H1 (cell line): ENCODE measurements around the gene ARFGAP3. TPM values are rescaled to one million over a fixed set of nuclear protein-coding genes. Genes with fewer than 3 reads are reported as not detected.

Source experiments
- CTCF ChIA-PET: fragments of 300-600 bp; sonication (Branson Sonifier 250); formaldehyde crosslinking; loops from one replicate; lab custom pipeline; 2021; ENCODE audit not compliant: partially characterized antibody; lab: Charles Lee
- POLR2A ChIA-PET: fragments of 300-600 bp; sonication (Branson Sonifier 250); formaldehyde crosslinking; loops from one replicate; lab custom pipeline; 2021; ENCODE audit warnings: inconsistent platforms; ENCODE audit not compliant: partially characterized antibody; lab: Charles Lee
- DNase-seq, 2 experiments: peaks; one replicate each; pipeline versions ENCODE4 v3.0.0 to v3.0.0-alpha.2; 2010 to 2022; ENCODE audit warnings: low spot score in 2 of 2, low read depth in 1 of 2, mixed read lengths in 1 of 2
- FAIRE-seq: peaks from 2 replicates; lab custom pipeline; 2011; peaks lifted over from hg19 to GRCh38; lab: Jason Lieb, UNC
- H2AFZ ChIP-seq: 2 replicates; pipeline ENCODE4 v1.8.1; 2012; ENCODE audit warnings: low read length, inconsistent platforms
- H2AK5ac ChIP-seq: 2 replicates; pipeline ENCODE4 v1.6.1; 2013; ENCODE audit warnings: low read depth, low read length
- H2BK120ac ChIP-seq: replicated peaks from 2 replicates; pipeline ENCODE3; 2013; ENCODE audit warnings: low read depth, low read length, inconsistent platforms
- H2BK12ac ChIP-seq: 2 replicates; pipeline ENCODE4 v1.6.1; 2013; ENCODE audit warnings: low read depth, low read length
- H2BK15ac ChIP-seq: 2 replicates; pipeline ENCODE4 v1.6.1; 2013; ENCODE audit warnings: low read length
- H2BK20ac ChIP-seq: 2 replicates; pipeline ENCODE4 v1.6.1; 2013; ENCODE audit warnings: low read length
- H2BK5ac ChIP-seq: 2 replicates; pipeline ENCODE4 v1.6.1; 2013; ENCODE audit warnings: low read depth, low read length
- H3K14ac ChIP-seq: 2 replicates; pipeline ENCODE4 v1.6.1; 2013; ENCODE audit warnings: inconsistent platforms; ENCODE audit not compliant: insufficient read length
- H3K18ac ChIP-seq: 2 replicates; pipeline ENCODE4 v1.6.1; 2013; ENCODE audit warnings: low read length; ENCODE audit errors: extremely low read depth
- H3K23ac ChIP-seq: 2 replicates; pipeline ENCODE4 v1.6.1; 2013; ENCODE audit warnings: inconsistent platforms; ENCODE audit not compliant: insufficient read length
- H3K23me2 ChIP-seq: 2 replicates; pipeline ENCODE4 v1.6.1; 2013; ENCODE audit warnings: low read depth, low read length
- H3K27ac ChIP-seq: 2 replicates; pipeline ENCODE4 v1.6.1; 2011; ENCODE audit warnings: low read depth, low read length, inconsistent platforms
- H3K27me3 ChIP-seq, 4 experiments: replicated peaks in 1 of 4; 1 replicate in 1 of 4; 2 replicates in 3 of 4; pipeline versions ENCODE4 v1.6.1 to v1.8.1; 2011 to 2013; ENCODE audit warnings: low read length in 3 of 4, mild to moderate bottlenecking in 3 of 4, inconsistent platforms in 2 of 4, mixed read lengths in 2 of 4, moderate library complexity in 1 of 4; ENCODE audit not compliant: control insufficient read depth in 3 of 4, insufficient read depth in 3 of 4; ENCODE audit errors: extremely low read depth in 1 of 4
- H3K36me3 ChIP-seq, 4 experiments: 2 replicates each; pipeline versions ENCODE4 v1.6.1 to v1.8.1; 2011 to 2013; ENCODE audit warnings: mild to moderate bottlenecking in 4 of 4, low read length in 3 of 4, moderate library complexity in 2 of 4, control low read depth in 1 of 4, inconsistent platforms in 1 of 4; ENCODE audit not compliant: insufficient read depth in 4 of 4, control insufficient read depth in 2 of 4
- H3K4ac ChIP-seq: replicated peaks from 2 replicates; pipeline ENCODE3; 2013; ENCODE audit warnings: low read length, low read depth, mixed read lengths, inconsistent platforms; ENCODE audit not compliant: insufficient read length
- H3K4me1 ChIP-seq, 4 experiments: replicated peaks in 1 of 4; 1 replicate in 1 of 4; 2 replicates in 3 of 4; pipeline versions ENCODE4 v1.6.1 to v1.8.1; 2011 to 2013; ENCODE audit warnings: low read length in 3 of 4, inconsistent platforms in 2 of 4, mixed read lengths in 1 of 4; ENCODE audit not compliant: insufficient read depth in 4 of 4, control insufficient read depth in 3 of 4
- H3K4me2 ChIP-seq, 2 experiments: 2 replicates each; pipeline versions ENCODE4 v1.6.1 to v1.8.1; 2011 to 2013; ENCODE audit warnings: low read depth in 2 of 2, low read length in 2 of 2, control low read depth in 1 of 2, inconsistent platforms in 1 of 2, mild to moderate bottlenecking in 1 of 2; ENCODE audit not compliant: insufficient read depth in 1 of 2
- H3K4me3 ChIP-seq, 4 experiments: fragments of 200-600, 300-600 bp in 1 of 4; sonication (generic), shearing (Covaris generic), sonication (Bioruptor Twin) in 1 of 4; 2 replicates each; pipeline versions ENCODE4 v1.5.1 to v1.8.1; 2011 to 2016; ENCODE audit warnings: low read length in 4 of 4, low read depth in 3 of 4, control low read depth in 2 of 4, inconsistent platforms in 2 of 4, mild to moderate bottlenecking in 2 of 4, mixed read lengths in 1 of 4, moderate library complexity in 1 of 4; ENCODE audit not compliant: insufficient read depth in 2 of 4; ENCODE audit errors: extremely low read depth in 1 of 4
- H3K56ac ChIP-seq: replicated peaks from 2 replicates; pipeline ENCODE3; 2013; ENCODE audit warnings: low read depth, mild to moderate bottlenecking, mixed read lengths, low read length, inconsistent platforms; ENCODE audit not compliant: insufficient read length
- H3K79me1 ChIP-seq: 2 replicates; pipeline ENCODE4 v1.6.1; 2013; ENCODE audit warnings: low read depth, low read length, control low read depth
- H3K79me2 ChIP-seq, 2 experiments: 2 replicates each; pipeline versions ENCODE4 v1.6.1 to v1.8.1; 2012 to 2013; ENCODE audit warnings: low read length in 2 of 2, mild to moderate bottlenecking in 2 of 2, inconsistent platforms in 1 of 2; ENCODE audit not compliant: insufficient read depth in 2 of 2, control insufficient read depth in 1 of 2
- H3K9ac ChIP-seq, 4 experiments: replicated peaks in 1 of 4; 1 replicate in 1 of 4; 2 replicates in 3 of 4; pipeline versions ENCODE4 v1.6.1 to v1.8.1; 2011 to 2013; ENCODE audit warnings: low read depth in 3 of 4, low read length in 3 of 4, control low read depth in 2 of 4, mild to moderate bottlenecking in 2 of 4, moderate library complexity in 2 of 4, inconsistent platforms in 1 of 4; ENCODE audit errors: extremely low read depth in 1 of 4
- H3K9me3 ChIP-seq, 2 experiments: 2 replicates each; pipeline versions ENCODE4 v1.6.1 to v1.8.1; 2012 to 2013; ENCODE audit warnings: mild to moderate bottlenecking in 2 of 2, moderate library complexity in 2 of 2, control low read depth in 1 of 2, inconsistent platforms in 1 of 2, low read depth in 1 of 2, low read length in 1 of 2, mixed read lengths in 1 of 2; ENCODE audit not compliant: insufficient read depth in 2 of 2
- H4K20me1 ChIP-seq, 2 experiments: replicated peaks in 1 of 2; 2 replicates each; pipeline versions ENCODE3 to v1.8.1; 2011 to 2013; ENCODE audit warnings: inconsistent platforms in 2 of 2, low read length in 2 of 2, mild to moderate bottlenecking in 1 of 2; ENCODE audit not compliant: insufficient read depth in 2 of 2, control insufficient read depth in 1 of 2
- H4K5ac ChIP-seq: 2 replicates; pipeline ENCODE4 v1.6.1; 2013; ENCODE audit warnings: low read length, low read depth, mixed read lengths, inconsistent platforms; ENCODE audit not compliant: insufficient read length
- H4K8ac ChIP-seq: 2 replicates; pipeline ENCODE4 v1.8.0; 2013; ENCODE audit warnings: mild to moderate bottlenecking, moderate library complexity, low read length, inconsistent platforms; ENCODE audit not compliant: insufficient read depth; ENCODE audit errors: extremely low read depth
- H4K91ac ChIP-seq: replicated peaks from 2 replicates; pipeline ENCODE3; 2013; ENCODE audit warnings: low read length, mixed read lengths, inconsistent platforms; ENCODE audit not compliant: insufficient read length
- CEBPB ChIP-seq: IDR thresholded peaks from 2 replicates; pipeline ENCODE4 v1.6.1; 2012; ENCODE audit warnings: low read depth, low read length
- CHD2 ChIP-seq: IDR thresholded peaks from 2 replicates; pipeline ENCODE4 v1.6.1; 2012; ENCODE audit warnings: low read length, improper control_type of control experiment
- HDAC2 ChIP-seq, 2 experiments: fragments of 300-600 bp in 1 of 2; sonication (generic) in 1 of 2; IDR thresholded peaks; 2 replicates each; pipeline ENCODE4 v1.6.1; 2011 to 2012; ENCODE audit warnings: low read depth in 2 of 2, low read length in 2 of 2, mild to moderate bottlenecking in 2 of 2, moderate library complexity in 2 of 2, borderline replicate concordance in 1 of 2, inconsistent platforms in 1 of 2
- KDM5A ChIP-seq: fragments of 200-600 bp; IDR thresholded peaks from 2 replicates; pipeline ENCODE4 v1.7.1; 2012; ENCODE audit warnings: mild to moderate bottlenecking, low read length, inconsistent platforms, mixed read lengths
- MAFK ChIP-seq: IDR thresholded peaks from 2 replicates; pipeline ENCODE4 v1.6.1; 2012; ENCODE audit warnings: low read depth, mild to moderate bottlenecking, improper control_type of control experiment, low read length
- MAX ChIP-seq: IDR thresholded peaks from 2 replicates; pipeline ENCODE4 v1.6.1; 2012; ENCODE audit warnings: inconsistent platforms
- POU5F1 ChIP-seq: IDR thresholded peaks from 2 replicates; pipeline ENCODE4 v1.6.1; 2011; ENCODE audit warnings: low read depth, mild to moderate bottlenecking, low read length, moderate library complexity
- RAD21 ChIP-seq, 2 experiments: IDR thresholded peaks in 1 of 2; conservative IDR thresholded peaks in 1 of 2; 2 replicates each; pipeline ENCODE4 v1.6.1; 2011; ENCODE audit warnings: low read depth in 2 of 2, low read length in 2 of 2, improper control_type of control experiment in 1 of 2, inconsistent platforms in 1 of 2, mild to moderate bottlenecking in 1 of 2, moderate library complexity in 1 of 2
- RXRA ChIP-seq: IDR thresholded peaks from 2 replicates; pipeline ENCODE4 v1.6.1; 2011; ENCODE audit warnings: low read depth, mild to moderate bottlenecking, low read length, moderate library complexity; ENCODE audit not compliant: insufficient read depth
- SAP30 ChIP-seq: fragments of 300-600 bp; sonication (generic); IDR thresholded peaks from 2 replicates; pipeline ENCODE4 v1.7.1; 2012; ENCODE audit warnings: low read length, moderate library complexity, mild to moderate bottlenecking, inconsistent platforms; ENCODE audit not compliant: insufficient read depth, insufficient replicate concordance
- SIRT6 ChIP-seq: IDR thresholded peaks from one replicate; pipeline ENCODE4 v1.7.1; 2012; ENCODE audit warnings: low read length, inconsistent platforms
- SRF ChIP-seq: IDR thresholded peaks from 2 replicates; pipeline ENCODE4 v1.6.1; 2011; ENCODE audit warnings: mild to moderate bottlenecking, low read depth, low read length, moderate library complexity
- WGBS, 2 experiments: shearing (Covaris generic) in 1 of 2; methylation state at CpG; one replicate each; pipeline versions ENCODE4 v1.1.6 to v1.1.7; 2013 to 2015; ENCODE audit warnings: low lambda C conversion rate in 2 of 2, mixed read lengths in 2 of 2, inconsistent platforms in 1 of 2, low coverage in 1 of 2, missing lambda C conversion rate in 1 of 2; ENCODE audit not compliant: insufficient replicate concordance in 2 of 2, insufficient coverage in 1 of 2, insufficient read length in 1 of 2; ENCODE audit errors: extremely low coverage in 1 of 2, missing lambda C conversion rate in 1 of 2; 5-methylcytosine and 5-hydroxymethylcytosine counted together
- polyA plus RNA-seq, 7 experiments: library from polyadenylated mRNA; depleted of rRNA in 3 of 7; stranded (reverse) in 5 of 7; unstranded in 2 of 7; fragments of >200 nt in 5 of 7; fragments of 200-250 nt in 2 of 7; gene quantifications; 1 replicate in 5 of 7; 2 replicates in 1 of 7; 4 replicates in 1 of 7; pipeline versions ENCODE4 v1.2.1 to v1.2.3, GENCODE V29; 2011 to 2013; ENCODE audit warnings: missing spikeins in 2 of 7, mixed read lengths in 2 of 7
- total RNA-seq: library from RNA; stranded (reverse); fragmentation: NEBNext Ultra II Directional; extraction: Animal tissue kit (Norgen Biotek cat#: 25700); gene quantifications from 2 replicates; pipeline ENCODE4 v1.2.1, GENCODE V29; 2021

ARFGAP3 gene
- total and polyA plus RNA-seq, 2 of the 8 experiments (the other 6 are each of a cell fraction or from before 2014, with no cell fraction given) = 9.7 to 16.0 TPM

- H3K9ac ChIP-seq = no peak overlapping the region
- H4K20me1 ChIP-seq = no peaks in the 10 kb centered on the region
- H2BK120ac ChIP-seq = no peak overlapping the region
- no peak overlapping the region for H3K4ac ChIP-seq
- no peak overlapping the region for H4K8ac ChIP-seq
- peaks cover 0 to 2% (median 0%) of the 10 kb centered on the region in 4 experiments; a peak in 2 of 7 replicates for H3K4me1 ChIP-seq
- no peak overlapping the region for H3K56ac ChIP-seq
- CTCF ChIA-PET = interaction anchor here (1.0 to 2.4 kb wide), 8 partner anchors 12 to 174 kb away, joined by 3 to 7 read pairs (median 4); no protein-coding TSS in a partner anchor
- H4K91ac ChIP-seq = no peak overlapping the region
- no peak overlapping the region for H2BK12ac ChIP-seq
- no peak for DNase-seq
- H3K4me3 ChIP-seq = no peak overlapping the region
- no peak overlapping the region for H2BK5ac ChIP-seq
- no peak overlapping the region for H2AFZ ChIP-seq
- H3K4me2 ChIP-seq = no peak overlapping the region
- H3K18ac ChIP-seq = no peak overlapping the region
- H3K14ac ChIP-seq = no peak overlapping the region
- H3K27ac ChIP-seq = no peak overlapping the region
- no peak overlapping the region for H2BK15ac ChIP-seq
- no peak for FAIRE-seq
- WGBS, 2 experiments = 90% methylated on average over 12 of the region's 12 CpGs; no CpG with 5 or more reads in 1 of the 2 experiments
- H4K5ac ChIP-seq = no peak overlapping the region
- H3K79me1 ChIP-seq = no peaks in the 10 kb centered on the region
- no peaks in the 10 kb centered on the region; a peak in 1 of 7 replicates for H3K27me3 ChIP-seq
- H3K9me3 ChIP-seq = no peaks in the 10 kb centered on the region
- no peaks in the 10 kb centered on the region for H3K79me2 ChIP-seq
- no peak overlapping the region for H2AK5ac ChIP-seq
- TF ChIP-seq SRF (no peak), RXRA (no peak), MAFK (no peak), HDAC2 (IDR thresholded peaks at IDR 0.05; ENCODE audit: borderline replicate concordance in 1 of 2, low read depth in 2 of 2, low read length in 2 of 2) (no peak), RAD21 (IDR thresholded peaks at IDR 0.05 in 1 of 2, conservative IDR thresholded peaks at IDR 0.05 in 1 of 2; ENCODE audit: low read depth in 2 of 2, low read length in 2 of 2) (no peak), SAP30 (no peak), POU5F1 (no peak), CEBPB (no peak), CHD2 (no peak), KDM5A (no peak), SIRT6 (no peak), MAX (no peak)
- TF ChIP-seq, all 59 proteins: peak for 0
- Histone ChIP-seq H2BK20ac (no peak overlapping the region), H3K23me2 (no peaks in the 10 kb centered on the region), H3K23ac (no peak overlapping the region), H3K36me3 (no peaks in the 10 kb centered on the region)
- POLR2A ChIA-PET = interaction anchor here (2.0 kb wide), 1 partner anchor 181 kb away, joined by 6 read pairs; the partner anchor contains the start of gene POLDIP3
These were observed 61.0 kb downstream of the ARFGAP3 start for GRCh38 chr22:42796081-42796480.
